ENCODE measurements around the gene IL22RA1. TPM values are rescaled to one million over a fixed set of nuclear protein-coding genes. Genes with fewer than 3 reads are reported as not detected.

The IL22RA1 gene
- total and polyA plus RNA-seq, 2 experiments from 2014 or later: not detected

DNA sequence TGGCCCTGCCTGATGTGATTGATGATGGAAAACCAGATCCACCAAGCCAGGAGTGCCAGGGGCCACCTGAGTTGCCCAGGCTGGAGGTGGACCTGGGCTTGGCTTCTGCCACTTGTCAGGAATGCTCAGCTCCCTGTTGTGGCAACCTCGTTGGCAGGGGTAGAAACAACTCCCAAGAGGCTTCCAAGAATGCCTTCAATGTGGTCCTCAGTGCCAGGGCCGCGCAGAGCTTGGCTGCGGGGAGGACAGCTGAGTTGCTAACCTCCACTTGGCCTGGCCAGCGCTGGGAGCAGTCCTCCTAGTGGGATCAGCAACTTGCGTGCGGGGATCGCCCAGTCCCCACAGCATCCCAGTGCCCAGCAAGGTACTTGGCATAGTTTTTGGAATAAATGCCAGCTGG, 40.0 kb downstream of the IL22RA1 start:
- Histone ChIP-seq H3K27ac (no peak overlapping the region), H3K27me3 (no peaks in the 10 kb centered on the region), H3K4me1 (ENCODE audit: low read depth) (peaks cover 6% of the 10 kb centered on the region), H3K36me3 (no peaks in the 10 kb centered on the region), H3K4me3 (no peak overlapping the region), H3K9me3 (ENCODE audit: low read depth) (no peaks in the 10 kb centered on the region)
- DNase-seq (ENCODE audit: low read depth in 1 of 2, low spot score in 1 of 2): no peak
- TF ChIP-seq CTCF (IDR thresholded peaks at IDR 0.05; ENCODE audit: low read depth, low read length): no peak

GRCh38 chr1:24101796-24102586, 40.9 kb downstream of the IL22RA1 start:
- H3K9me3 ChIP-seq (ENCODE audit: low read depth): no peaks in the 10 kb centered on the region
- H3K36me3 ChIP-seq: no peaks in the 10 kb centered on the region
- no peaks in the 10 kb centered on the region for H3K27me3 ChIP-seq
- no peak for TF ChIP-seq CTCF (IDR thresholded peaks at IDR 0.05; ENCODE audit: low read depth, low read length)
- H3K27ac ChIP-seq: no peak overlapping the region
- H3K4me3 ChIP-seq: no peak overlapping the region
- H3K4me1 ChIP-seq (ENCODE audit: low read depth): peaks cover 7% of the 10 kb centered on the region
- DNase-seq (ENCODE audit: low read depth in 1 of 2, low spot score in 1 of 2): no peak

DNA sequence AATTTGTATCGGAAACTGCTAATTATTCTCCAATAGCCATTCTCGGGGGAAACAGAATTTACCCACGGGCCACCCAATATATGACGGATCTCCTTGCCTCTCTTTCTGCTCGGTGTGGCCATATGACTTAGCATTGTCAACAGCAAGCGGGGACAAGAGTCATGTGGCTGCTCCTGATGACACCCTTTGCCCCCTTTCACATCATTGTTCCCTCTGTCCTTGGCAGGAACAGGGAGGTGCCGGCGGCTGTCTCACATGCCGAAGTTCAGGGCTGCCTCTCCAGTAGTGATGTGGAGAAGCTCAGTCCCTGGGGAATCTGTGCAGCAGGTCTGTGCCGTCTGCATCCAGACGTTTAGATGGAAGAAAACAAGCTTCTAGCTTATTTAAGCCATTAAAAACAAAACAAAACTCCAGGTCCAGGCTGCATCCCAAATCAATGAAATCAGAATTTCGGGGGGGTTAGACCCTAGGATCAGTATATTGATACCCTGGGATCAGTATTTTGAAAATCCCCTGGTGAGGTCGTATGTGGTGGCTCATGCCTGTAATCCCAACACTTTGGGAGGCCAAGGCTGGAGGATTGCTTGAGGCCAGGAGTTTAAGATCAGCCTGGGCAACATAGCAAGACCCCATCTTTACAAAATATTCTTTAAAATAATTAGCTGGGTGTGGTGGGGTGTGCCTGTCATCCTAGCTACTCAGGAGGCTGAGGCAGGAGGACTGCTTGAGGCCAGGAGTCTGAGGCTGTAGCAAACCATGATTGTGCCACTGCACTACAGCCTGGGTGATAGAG, 41.8 kb downstream of the IL22RA1 start:
- no peak for DNase-seq (ENCODE audit: low read depth in 1 of 2, low spot score in 1 of 2)
- no peaks in the 10 kb centered on the region for H3K36me3 ChIP-seq
- H3K27me3 ChIP-seq: no peaks in the 10 kb centered on the region
- TF ChIP-seq CTCF (IDR thresholded peaks at IDR 0.05; ENCODE audit: low read depth, low read length): no peak
- no peak overlapping the region for H3K4me3 ChIP-seq
- H3K4me1 ChIP-seq (ENCODE audit: low read depth): peaks cover 15% of the 10 kb centered on the region
- H3K27ac ChIP-seq: no peak overlapping the region
- no peaks in the 10 kb centered on the region for H3K9me3 ChIP-seq (ENCODE audit: low read depth)

DNA sequence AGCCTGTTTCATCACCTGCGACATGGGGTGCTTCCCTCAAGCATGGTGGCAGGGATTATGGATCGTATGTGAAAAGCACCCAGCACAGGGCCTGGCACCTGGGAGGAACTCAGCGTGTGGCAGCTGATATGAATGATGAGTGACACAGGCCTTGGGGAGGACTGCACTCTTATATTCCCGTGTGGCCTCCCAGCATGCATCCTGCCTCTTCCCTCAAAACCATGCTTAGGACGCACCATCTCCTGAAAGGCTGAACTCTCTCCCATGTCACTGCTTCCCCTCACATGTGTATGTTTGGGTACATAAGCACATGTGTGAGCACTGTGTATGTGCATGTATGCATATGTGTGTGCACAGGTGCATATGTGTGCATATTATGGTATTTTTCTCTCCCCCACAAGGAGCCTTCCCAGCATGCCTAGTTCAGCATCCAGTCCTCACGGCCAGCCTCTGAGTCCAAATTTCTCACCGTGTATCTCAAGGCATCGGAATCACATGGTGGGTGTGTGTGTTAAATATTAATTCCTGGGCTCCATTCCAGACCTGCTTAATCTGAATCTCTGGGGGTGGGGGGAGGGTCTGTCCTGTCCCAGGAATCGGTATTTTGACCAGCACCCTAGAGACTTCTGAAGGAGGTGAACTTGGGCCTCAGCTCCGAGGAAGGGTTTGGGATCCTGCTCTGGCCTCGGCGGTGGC, 43.8 kb downstream of the IL22RA1 start:
- Histone ChIP-seq H3K9me3 (ENCODE audit: low read depth) (no peaks in the 10 kb centered on the region), H3K27ac (peak overlapping the region; percentile 65), H3K27me3 (no peaks in the 10 kb centered on the region), H3K36me3 (no peaks in the 10 kb centered on the region), H3K4me3 (no peak overlapping the region), H3K4me1 (ENCODE audit: low read depth) (peaks cover 30% of the 10 kb centered on the region)
- DNase-seq (ENCODE audit: low read depth in 1 of 2, low spot score in 1 of 2): no peak
- TF ChIP-seq CTCF (IDR thresholded peaks at IDR 0.05; ENCODE audit: low read depth, low read length): no peak

- no peak for DNase-seq (ENCODE audit: low read depth in 1 of 2, low spot score in 1 of 2)
- no peak for TF ChIP-seq CTCF (IDR thresholded peaks at IDR 0.05; ENCODE audit: low read depth, low read length)
- Histone ChIP-seq H3K4me1 (ENCODE audit: low read depth) (peaks cover 30% of the 10 kb centered on the region), H3K27me3 (no peaks in the 10 kb centered on the region), H3K9me3 (ENCODE audit: low read depth) (no peaks in the 10 kb centered on the region), H3K4me3 (no peak overlapping the region), H3K36me3 (no peaks in the 10 kb centered on the region), H3K27ac (peak overlapping the region; percentile 65)
Observed at GRCh38 chr1:24098102-24098501, 44.8 kb downstream of the IL22RA1 start.
